Thyroid gland (tissue), 4 donors: ENCODE data around the gene PDHX.

Experiments used
- POLR2A ChIP-seq, 2 donors: fragments of 450-650 bp; IDR thresholded peaks; one replicate each; pipeline ENCODE4 v1.6.1; 2017; ENCODE audit warnings: antibody characterized with exemption in 2 of 2, mild to moderate bottlenecking in 2 of 2, moderate library complexity in 1 of 2
- TF ChIP-seq, protein P1 (sequence below), 6 experiments: fragments of 200-600 bp in 3 of 6; fragments of 450-650 bp in 3 of 6; sonication (generic) in 3 of 6; IDR thresholded peaks; one replicate each; pipeline ENCODE4 v1.5.1; 2016 to 2019; ENCODE audit warnings: antibody characterized with exemption in 6 of 6, mild to moderate bottlenecking in 2 of 6, inconsistent platforms in 1 of 6, moderate library complexity in 1 of 6

DNA sequence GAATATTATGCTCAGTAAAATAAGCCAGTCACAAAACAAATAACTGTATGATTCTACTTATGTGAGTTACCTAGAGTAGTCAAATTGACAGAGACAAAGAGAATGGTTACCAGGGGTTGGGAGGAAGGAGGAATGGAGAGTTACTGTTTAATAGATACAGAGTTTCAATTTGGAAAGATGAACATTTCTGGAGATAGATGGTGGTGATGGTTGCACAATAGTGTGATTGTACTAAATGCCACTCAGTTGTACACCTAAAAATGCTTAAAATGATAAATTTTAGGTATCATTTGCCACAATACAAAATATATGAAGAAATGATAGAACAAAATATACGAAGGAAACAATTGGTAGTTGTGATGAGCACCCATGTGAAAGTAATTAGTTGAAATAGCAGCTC is 43.4 kb downstream of the PDHX start:
- TF ChIP-seq, protein P1, sequence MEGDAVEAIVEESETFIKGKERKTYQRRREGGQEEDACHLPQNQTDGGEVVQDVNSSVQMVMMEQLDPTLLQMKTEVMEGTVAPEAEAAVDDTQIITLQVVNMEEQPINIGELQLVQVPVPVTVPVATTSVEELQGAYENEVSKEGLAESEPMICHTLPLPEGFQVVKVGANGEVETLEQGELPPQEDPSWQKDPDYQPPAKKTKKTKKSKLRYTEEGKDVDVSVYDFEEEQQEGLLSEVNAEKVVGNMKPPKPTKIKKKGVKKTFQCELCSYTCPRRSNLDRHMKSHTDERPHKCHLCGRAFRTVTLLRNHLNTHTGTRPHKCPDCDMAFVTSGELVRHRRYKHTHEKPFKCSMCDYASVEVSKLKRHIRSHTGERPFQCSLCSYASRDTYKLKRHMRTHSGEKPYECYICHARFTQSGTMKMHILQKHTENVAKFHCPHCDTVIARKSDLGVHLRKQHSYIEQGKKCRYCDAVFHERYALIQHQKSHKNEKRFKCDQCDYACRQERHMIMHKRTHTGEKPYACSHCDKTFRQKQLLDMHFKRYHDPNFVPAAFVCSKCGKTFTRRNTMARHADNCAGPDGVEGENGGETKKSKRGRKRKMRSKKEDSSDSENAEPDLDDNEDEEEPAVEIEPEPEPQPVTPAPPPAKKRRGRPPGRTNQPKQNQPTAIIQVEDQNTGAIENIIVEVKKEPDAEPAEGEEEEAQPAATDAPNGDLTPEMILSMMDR (IDR thresholded peaks at IDR 0.05), result no peak
- TF ChIP-seq POLR2A (IDR thresholded peaks at IDR 0.05), result no peak
